Parathyroid adenoma (tissue), 2 donors: Measurements from ENCODE around the gene CELSR1.

Experiments used
- H2AFZ ChIP-seq: fragments of 300-600 bp; sonication (generic); one replicate; pipeline ENCODE4 v1.7.0; 2017; ENCODE audit warnings: antibody characterized with exemption, mild to moderate bottlenecking
- H3K27ac ChIP-seq: fragments of 300-600 bp; sonication (generic); one replicate; pipeline ENCODE4 v1.7.0; 2017
- H3K27me3 ChIP-seq: fragments of 300-600 bp; sonication (generic); one replicate; pipeline ENCODE4 v1.7.0; 2017; ENCODE audit warnings: low read length; ENCODE audit not compliant: control insufficient read depth, insufficient read depth
- H3K36me3 ChIP-seq: fragments of 300-600 bp; sonication (generic); one replicate; pipeline ENCODE4 v1.7.0; 2017; ENCODE audit warnings: low read length; ENCODE audit not compliant: control insufficient read depth, insufficient read depth
- H3K4me1 ChIP-seq: fragments of 300-600 bp; sonication (generic); one replicate; pipeline ENCODE4 v1.7.0; 2017; ENCODE audit warnings: control low read depth
- H3K4me2 ChIP-seq: fragments of 300-600 bp; sonication (generic); one replicate; pipeline ENCODE4 v1.7.0; 2017; ENCODE audit warnings: low read length
- H3K4me3 ChIP-seq: fragments of 300-600 bp; sonication (generic); one replicate; pipeline ENCODE4 v1.7.0; 2017; ENCODE audit warnings: low read depth, low read length
- H3K79me2 ChIP-seq: fragments of 300-600 bp; sonication (generic); one replicate; pipeline ENCODE4 v1.7.0; 2017; ENCODE audit warnings: control low read depth
- H3K9ac ChIP-seq: fragments of 300-600 bp; sonication (generic); one replicate; pipeline ENCODE4 v1.7.0; 2017; ENCODE audit warnings: mild to moderate bottlenecking
- H3K9me3 ChIP-seq: fragments of 300-600 bp; sonication (generic); one replicate; pipeline ENCODE4 v1.7.0; 2017; ENCODE audit warnings: low read length; ENCODE audit not compliant: control insufficient read depth
- CTCF ChIP-seq: fragments of 300-600 bp; sonication (generic); IDR thresholded peaks from one replicate; pipeline ENCODE4 v1.7.0; 2017; ENCODE audit warnings: antibody characterized with exemption, mild to moderate bottlenecking
- donor health status: primary hyperparathyroidism.

CELSR1 gene

GRCh38 chr22:46461566-46462180 lies 75.7 kb downstream of the CELSR1 start:
- Histone ChIP-seq H2AFZ (no peak overlapping the region), H3K27ac (no peak overlapping the region), H3K27me3 (no peaks in the 10 kb centered on the region), H3K9me3 (no peaks in the 10 kb centered on the region), H3K9ac (no peak overlapping the region), H3K4me1 (no peaks in the 10 kb centered on the region), H3K4me3 (no peak overlapping the region), H3K4me2 (no peak overlapping the region), H3K36me3 (no peaks in the 10 kb centered on the region), H3K79me2 (no peaks in the 10 kb centered on the region)
- no peak for TF ChIP-seq CTCF

DNA sequence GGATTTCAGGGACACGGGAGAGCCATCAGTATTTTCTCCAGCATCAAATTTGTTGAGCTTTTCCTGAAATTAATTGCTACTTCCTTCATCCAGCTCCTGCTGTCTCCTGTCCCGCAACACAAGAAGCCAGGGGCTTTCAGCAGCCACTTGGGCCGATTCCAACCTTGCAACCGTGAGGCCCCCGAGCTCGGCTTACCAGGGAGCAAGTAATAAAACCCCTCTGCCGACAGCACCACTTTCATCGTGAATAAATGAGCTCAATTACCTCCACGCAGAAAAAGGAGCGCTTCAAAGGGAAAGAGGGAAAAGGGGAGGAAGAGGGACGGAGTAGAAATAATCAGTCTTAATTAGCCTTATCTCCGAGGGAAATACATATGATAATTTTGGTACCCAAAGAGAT lies 76.6 kb downstream of the CELSR1 start:
- H3K36me3 ChIP-seq = no peaks in the 10 kb centered on the region
- no peak overlapping the region for H3K9ac ChIP-seq
- no peaks in the 10 kb centered on the region for H3K27me3 ChIP-seq

DNA sequence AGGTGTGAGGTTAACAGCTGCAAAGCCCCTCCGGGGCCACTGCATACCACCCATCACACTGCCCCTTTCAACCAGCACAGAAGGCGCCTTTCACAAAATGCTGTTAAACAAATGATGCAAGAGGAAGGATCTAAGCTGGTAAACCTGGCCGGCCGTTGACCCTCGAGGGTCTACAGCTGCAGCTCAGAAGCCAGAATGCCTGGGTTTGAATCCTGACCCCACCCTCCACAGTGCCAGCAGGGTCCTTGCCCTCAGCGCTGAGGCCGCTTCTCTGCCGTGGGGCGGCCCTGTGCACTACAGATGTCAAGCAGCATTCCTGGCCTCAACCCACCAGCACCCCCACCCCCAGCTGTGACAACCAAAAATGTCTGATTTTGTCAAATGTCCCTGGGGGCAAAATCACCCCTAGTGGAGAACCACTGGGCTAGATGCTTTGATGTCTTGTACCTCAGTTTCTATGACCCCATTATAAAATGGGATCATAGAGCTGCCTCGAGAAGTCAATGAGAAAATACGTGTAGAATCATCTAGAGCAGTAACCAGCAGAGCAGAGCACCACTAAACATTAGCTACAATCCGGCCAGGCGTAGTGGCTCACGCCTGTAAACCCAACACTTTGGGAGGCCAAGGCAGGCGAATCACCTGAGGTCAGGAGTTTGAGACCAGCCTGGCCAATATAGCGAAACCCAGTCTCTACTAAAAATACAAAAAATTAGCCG lies 77.9 kb downstream of the CELSR1 start:
- Histone ChIP-seq H3K4me2 (no peak overlapping the region), H3K9ac (no peak overlapping the region), H3K79me2 (no peaks in the 10 kb centered on the region), H3K9me3 (no peaks in the 10 kb centered on the region), H3K4me3 (no peak overlapping the region), H2AFZ (no peak overlapping the region), H3K27me3 (no peaks in the 10 kb centered on the region), H3K36me3 (no peaks in the 10 kb centered on the region), H3K4me1 (no peaks in the 10 kb centered on the region), H3K27ac (no peak overlapping the region)
- no peak for TF ChIP-seq CTCF

More for the DNA sequence above, 76.6 kb downstream of the CELSR1 start:
- no peaks in the 10 kb centered on the region for H3K9me3 ChIP-seq
- H3K4me1 ChIP-seq = no peaks in the 10 kb centered on the region
- no peaks in the 10 kb centered on the region for H3K79me2 ChIP-seq
- no peak overlapping the region for H2AFZ ChIP-seq
- H3K27ac ChIP-seq = no peak overlapping the region
- TF ChIP-seq CTCF = no peak
- no peak overlapping the region for H3K4me2 ChIP-seq
- no peak overlapping the region for H3K4me3 ChIP-seq

GRCh38 chr22:46458525-46458924 lies 78.9 kb downstream of the CELSR1 start:
- Histone ChIP-seq H3K79me2 (no peaks in the 10 kb centered on the region), H3K36me3 (no peaks in the 10 kb centered on the region), H3K27ac (no peak overlapping the region), H2AFZ (no peak overlapping the region), H3K4me1 (no peaks in the 10 kb centered on the region), H3K9me3 (no peaks in the 10 kb centered on the region), H3K27me3 (no peaks in the 10 kb centered on the region), H3K4me2 (no peak overlapping the region), H3K9ac (no peak overlapping the region), H3K4me3 (no peak overlapping the region)
- no peak for TF ChIP-seq CTCF
